CD8-positive, alpha-beta memory T cell (primary cell): Measurements from ENCODE around the gene TMEM164. TPM values are rescaled to one million over a fixed set of nuclear protein-coding genes. Genes with fewer than 3 reads are reported as not detected.

Experiments used
- CTCF ChIA-PET: fragments of 350-600 bp; sonication (Branson Sonifier 250); formaldehyde crosslinking; loops from one replicate; lab custom pipeline; 2021; ENCODE audit warnings: antibody characterized with exemption; lab: Charles Lee
- POLR2A ChIA-PET: fragments of 350-600 bp; sonication (Branson Sonifier 250); formaldehyde crosslinking; loops from one replicate; lab custom pipeline; 2021; ENCODE audit warnings: antibody characterized with exemption; lab: Charles Lee
- DNase-seq, 5 donors: peaks; one replicate each; pipeline versions ENCODE4 v3.0.0 to v3.0.0-alpha.2; 2020 to 2022; ENCODE audit warnings: mixed read lengths in 1 of 5
- H3K27ac ChIP-seq: one replicate; pipeline ENCODE4 v1.7.0; 2013; ENCODE audit warnings: low read depth, mild to moderate bottlenecking, low read length, moderate library complexity
- H3K27me3 ChIP-seq: 2 replicates; pipeline ENCODE4 v1.7.0; 2013; ENCODE audit warnings: low read length, mild to moderate bottlenecking; ENCODE audit not compliant: insufficient read depth, poor library complexity, severe bottlenecking
- H3K36me3 ChIP-seq: 2 replicates; pipeline ENCODE4 v1.7.0; 2013; ENCODE audit warnings: mild to moderate bottlenecking, low read length, moderate library complexity; ENCODE audit not compliant: insufficient read depth
- H3K4me1 ChIP-seq: 2 replicates; pipeline ENCODE4 v1.7.0; 2013; ENCODE audit warnings: mild to moderate bottlenecking, low read length, moderate library complexity; ENCODE audit not compliant: insufficient read depth
- H3K4me3 ChIP-seq: 2 replicates; pipeline ENCODE4 v1.7.0; 2013; ENCODE audit warnings: mild to moderate bottlenecking, low read length
- H3K9me3 ChIP-seq: 2 replicates; pipeline ENCODE4 v1.7.0; 2013; ENCODE audit warnings: mild to moderate bottlenecking, low read length
- H3K27ac Mint-ChIP-seq, 8 donors: one replicate each; pipeline ENCODE4 v1.8.0; 2020 to 2021; ENCODE audit warnings: mixed read lengths in 8 of 8, mild to moderate bottlenecking in 6 of 8, inconsistent platforms in 3 of 8, moderate library complexity in 3 of 8
- H3K27me3 Mint-ChIP-seq, 2 donors: one replicate each; pipeline ENCODE4 v1.8.0; 2020 to 2021; ENCODE audit warnings: mixed read lengths in 2 of 2, mild to moderate bottlenecking in 1 of 2, moderate library complexity in 1 of 2
- H3K36me3 Mint-ChIP-seq, 3 donors: one replicate each; pipeline ENCODE4 v1.8.0; 2020 to 2021; ENCODE audit warnings: mixed read lengths in 3 of 3, inconsistent platforms in 1 of 3, mild to moderate bottlenecking in 1 of 3
- H3K4me1 Mint-ChIP-seq, 3 donors: one replicate each; pipeline ENCODE4 v1.8.0; 2020 to 2021; ENCODE audit warnings: mixed read lengths in 3 of 3, inconsistent platforms in 1 of 3, mild to moderate bottlenecking in 1 of 3
- H3K4me3 Mint-ChIP-seq, 7 donors: one replicate each; pipeline ENCODE4 v1.8.0; 2020 to 2021; ENCODE audit warnings: mixed read lengths in 7 of 7, mild to moderate bottlenecking in 6 of 7, moderate library complexity in 4 of 7, inconsistent platforms in 2 of 7
- H3K9me3 Mint-ChIP-seq, 5 donors: one replicate each; pipeline ENCODE4 v1.8.0; 2020 to 2022; ENCODE audit warnings: mixed read lengths in 5 of 5, mild to moderate bottlenecking in 3 of 5, moderate library complexity in 2 of 5, inconsistent platforms in 1 of 5
- polyA plus RNA-seq: library from polyadenylated mRNA; unstranded; fragments of 300-500 nt; fragmentation: Illumina TruSeq; gene quantifications from one replicate; pipeline ENCODE4 v1.2.3, GENCODE V29; 2021
- total RNA-seq, 2 experiments: library from RNA; stranded (reverse); gene quantifications; one replicate each; pipeline ENCODE4 v1.2.3, GENCODE V29; 2021

Gene TMEM164
- total and polyA plus RNA-seq, 3 experiments from 2014 or later, result 3.2 to 13.2 (median 11.6) TPM

- no peak for DNase-seq
- no peaks in the 10 kb centered on the region for H3K4me1 ChIP-seq
- no peak overlapping the region for H3K4me3 ChIP-seq
- Mint-ChIP-seq H3K27ac (no peak overlapping the region), H3K27me3 (no peaks in the 10 kb centered on the region), H3K4me1 (peaks cover 7 to 22% (median 14%) of the 10 kb centered on the region in 3 donors), H3K4me3 (no peak overlapping the region), H3K36me3 (peaks cover 0 to 3% (median 2%) of the 10 kb centered on the region in 3 donors), H3K9me3 (no peaks in the 10 kb centered on the region)
- H3K27me3 ChIP-seq, result no peaks in the 10 kb centered on the region
- no peaks in the 10 kb centered on the region for H3K9me3 ChIP-seq
- no peak overlapping the region for H3K27ac ChIP-seq
- H3K36me3 ChIP-seq, result no peaks in the 10 kb centered on the region
- POLR2A ChIA-PET, result no interaction called here
- CTCF ChIA-PET, result no interaction called here
These were observed 34.3 kb downstream of the TMEM164 start for GRCh38 chrX:110037178-110037577.

- no peak overlapping the region for H3K27ac ChIP-seq
- ChIA-PET CTCF (no interaction called here), POLR2A (no interaction called here)
- peaks cover 16 to 39% (median 31%) of the 10 kb centered on the region in 3 donors for H3K4me1 Mint-ChIP-seq
- H3K27me3 Mint-ChIP-seq, result no peaks in the 10 kb centered on the region
- H3K36me3 ChIP-seq, result no peaks in the 10 kb centered on the region
- no peak overlapping the region for H3K4me3 Mint-ChIP-seq
- no peak overlapping the region for H3K27ac Mint-ChIP-seq
- DNase-seq, result no peak
- H3K4me3 ChIP-seq, result no peak overlapping the region
- H3K9me3 Mint-ChIP-seq, result no peaks in the 10 kb centered on the region
- H3K4me1 ChIP-seq, result no peaks in the 10 kb centered on the region
- no peaks in the 10 kb centered on the region for H3K9me3 ChIP-seq
- H3K36me3 Mint-ChIP-seq, result peaks cover 0 to 3% (median 2%) of the 10 kb centered on the region in 3 donors
- no peaks in the 10 kb centered on the region for H3K27me3 ChIP-seq
These were observed 36.0 kb downstream of the TMEM164 start for GRCh38 chrX:110038900-110039299.

GRCh38 chrX:110041980-110042379, 39.1 kb downstream of the TMEM164 start:
- Histone ChIP-seq H3K36me3 (no peaks in the 10 kb centered on the region), H3K4me1 (no peaks in the 10 kb centered on the region), H3K27ac (no peak overlapping the region), H3K27me3 (no peaks in the 10 kb centered on the region), H3K4me3 (no peak overlapping the region), H3K9me3 (no peaks in the 10 kb centered on the region)
- no peaks in the 10 kb centered on the region for H3K9me3 Mint-ChIP-seq
- peaks cover 0 to 2% (median 0%) of the 10 kb centered on the region in 3 donors for H3K36me3 Mint-ChIP-seq
- ChIA-PET POLR2A (no interaction called here), CTCF (no interaction called here)
- peaks cover 16 to 43% (median 31%) of the 10 kb centered on the region in 3 donors for H3K4me1 Mint-ChIP-seq
- H3K4me3 Mint-ChIP-seq, result peak overlapping the region in 1 of 7 donors; percentile 13
- no peaks in the 10 kb centered on the region for H3K27me3 Mint-ChIP-seq
- peak overlapping the region in 2 of 8 donors; percentile 20 to 50 for H3K27ac Mint-ChIP-seq
- no peak for DNase-seq

GRCh38 chrX:110042496-110042895, 39.6 kb downstream of the TMEM164 start:
- H3K27me3 Mint-ChIP-seq, result no peaks in the 10 kb centered on the region
- POLR2A ChIA-PET, result no interaction called here
- H3K27ac ChIP-seq, result no peak overlapping the region
- no peak overlapping the region for H3K27ac Mint-ChIP-seq
- no peak for DNase-seq
- H3K9me3 ChIP-seq, result no peaks in the 10 kb centered on the region
- no peaks in the 10 kb centered on the region for H3K4me1 ChIP-seq
- peaks cover 0 to 2% (median 0%) of the 10 kb centered on the region in 3 donors for H3K36me3 Mint-ChIP-seq
- H3K4me3 Mint-ChIP-seq, result peak overlapping the region in 2 of 7 donors; percentile 10 to 13
- no peaks in the 10 kb centered on the region for H3K27me3 ChIP-seq
- H3K4me3 ChIP-seq, result no peak overlapping the region
- H3K4me1 Mint-ChIP-seq, result peaks cover 16 to 43% (median 31%) of the 10 kb centered on the region in 3 donors
- H3K36me3 ChIP-seq, result no peaks in the 10 kb centered on the region
- CTCF ChIA-PET, result no interaction called here
- H3K9me3 Mint-ChIP-seq, result no peaks in the 10 kb centered on the region

GRCh38 chrX:110043506-110043905, 40.6 kb downstream of the TMEM164 start:
- Mint-ChIP-seq H3K27me3 (no peaks in the 10 kb centered on the region), H3K4me3 (peak overlapping the region in 5 of 7 donors; percentile 3 to 59 (median 21)), H3K27ac (no peak overlapping the region), H3K4me1 (peaks cover 16 to 44% (median 31%) of the 10 kb centered on the region in 3 donors), H3K36me3 (peaks cover 0 to 2% (median 0%) of the 10 kb centered on the region in 3 donors), H3K9me3 (no peaks in the 10 kb centered on the region)
- DNase-seq, result no peak
- H3K27me3 ChIP-seq, result no peaks in the 10 kb centered on the region
- no peak overlapping the region for H3K27ac ChIP-seq
- H3K4me1 ChIP-seq, result no peaks in the 10 kb centered on the region
- no peaks in the 10 kb centered on the region for H3K9me3 ChIP-seq
- CTCF ChIA-PET, result no interaction called here
- no peak overlapping the region for H3K4me3 ChIP-seq
- H3K36me3 ChIP-seq, result no peaks in the 10 kb centered on the region
- POLR2A ChIA-PET, result no interaction called here

- Histone ChIP-seq H3K9me3 (no peaks in the 10 kb centered on the region), H3K4me1 (no peaks in the 10 kb centered on the region), H3K27me3 (no peaks in the 10 kb centered on the region), H3K27ac (no peak overlapping the region), H3K4me3 (no peak overlapping the region), H3K36me3 (no peaks in the 10 kb centered on the region)
- Mint-ChIP-seq H3K4me3 (no peak overlapping the region), H3K36me3 (peaks cover 0 to 6% (median 3%) of the 10 kb centered on the region in 3 donors), H3K27me3 (no peaks in the 10 kb centered on the region), H3K4me1 (peaks cover 16 to 42% (median 31%) of the 10 kb centered on the region in 3 donors), H3K27ac (no peak overlapping the region), H3K9me3 (no peaks in the 10 kb centered on the region)
- DNase-seq, result no peak
- ChIA-PET POLR2A (no interaction called here), CTCF (no interaction called here)
These were observed 41.7 kb downstream of the TMEM164 start for GRCh38 chrX:110044346-110045249.

- CTCF ChIA-PET, result no interaction called here
- Mint-ChIP-seq H3K4me1 (peaks cover 16 to 42% (median 31%) of the 10 kb centered on the region in 3 donors), H3K4me3 (no peak overlapping the region), H3K27ac (peak overlapping the region in 1 of 8 donors; percentile 2), H3K27me3 (no peaks in the 10 kb centered on the region), H3K9me3 (no peaks in the 10 kb centered on the region), H3K36me3 (peaks cover 0 to 10% (median 4%) of the 10 kb centered on the region in 3 donors)
- no peaks in the 10 kb centered on the region for H3K4me1 ChIP-seq
- no peaks in the 10 kb centered on the region for H3K9me3 ChIP-seq
- no peak for DNase-seq
- no peaks in the 10 kb centered on the region for H3K36me3 ChIP-seq
- POLR2A ChIA-PET, result no interaction called here
- no peak overlapping the region for H3K27ac ChIP-seq
- no peak overlapping the region for H3K4me3 ChIP-seq
- H3K27me3 ChIP-seq, result no peaks in the 10 kb centered on the region
These were observed 42.5 kb downstream of the TMEM164 start for GRCh38 chrX:110045421-110045820.

GRCh38 chrX:110046001-110046400, 43.1 kb downstream of the TMEM164 start:
- DNase-seq, result no peak
- H3K4me3 ChIP-seq, result no peak overlapping the region
- POLR2A ChIA-PET, result no interaction called here
- no peak overlapping the region for H3K4me3 Mint-ChIP-seq
- no peak overlapping the region for H3K27ac Mint-ChIP-seq
- no peak overlapping the region for H3K27ac ChIP-seq
- H3K27me3 ChIP-seq, result no peaks in the 10 kb centered on the region
- H3K9me3 ChIP-seq, result no peaks in the 10 kb centered on the region
- peaks cover 0 to 10% (median 4%) of the 10 kb centered on the region in 3 donors for H3K36me3 Mint-ChIP-seq
- H3K36me3 ChIP-seq, result no peaks in the 10 kb centered on the region
- H3K4me1 Mint-ChIP-seq, result peaks cover 16 to 42% (median 29%) of the 10 kb centered on the region in 3 donors
- H3K27me3 Mint-ChIP-seq, result peaks cover 0 to 1% of the 10 kb centered on the region in 2 donors
- CTCF ChIA-PET, result no interaction called here
- no peaks in the 10 kb centered on the region for H3K4me1 ChIP-seq
- no peaks in the 10 kb centered on the region for H3K9me3 Mint-ChIP-seq
